ENCODE data around the gene MICU1.

DNA sequence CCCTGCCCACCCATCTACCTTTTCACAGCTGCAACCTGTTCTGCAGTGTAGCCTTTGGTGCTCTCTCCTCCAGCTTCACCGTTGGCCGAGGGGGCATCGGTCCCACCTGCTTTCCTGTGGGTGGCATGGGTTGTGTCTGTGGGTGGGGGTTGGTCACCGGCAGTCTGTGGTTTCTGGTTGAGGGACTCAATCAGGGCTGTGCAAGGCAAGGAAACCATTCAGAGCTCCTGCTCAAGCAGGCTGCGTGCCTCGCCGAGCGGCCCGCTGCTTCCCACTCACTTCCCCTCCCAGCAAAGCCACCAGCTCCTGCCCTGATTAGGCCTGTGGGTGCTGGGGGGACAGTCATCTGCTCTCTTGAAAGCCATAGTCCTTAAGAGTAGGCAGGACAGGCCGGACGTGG is 280.9 kb downstream of the MICU1 start:
- TF ChIP-seq EP300 (IDR thresholded peaks at IDR 0.05), result no peak
- TF ChIP-seq, protein P1, sequence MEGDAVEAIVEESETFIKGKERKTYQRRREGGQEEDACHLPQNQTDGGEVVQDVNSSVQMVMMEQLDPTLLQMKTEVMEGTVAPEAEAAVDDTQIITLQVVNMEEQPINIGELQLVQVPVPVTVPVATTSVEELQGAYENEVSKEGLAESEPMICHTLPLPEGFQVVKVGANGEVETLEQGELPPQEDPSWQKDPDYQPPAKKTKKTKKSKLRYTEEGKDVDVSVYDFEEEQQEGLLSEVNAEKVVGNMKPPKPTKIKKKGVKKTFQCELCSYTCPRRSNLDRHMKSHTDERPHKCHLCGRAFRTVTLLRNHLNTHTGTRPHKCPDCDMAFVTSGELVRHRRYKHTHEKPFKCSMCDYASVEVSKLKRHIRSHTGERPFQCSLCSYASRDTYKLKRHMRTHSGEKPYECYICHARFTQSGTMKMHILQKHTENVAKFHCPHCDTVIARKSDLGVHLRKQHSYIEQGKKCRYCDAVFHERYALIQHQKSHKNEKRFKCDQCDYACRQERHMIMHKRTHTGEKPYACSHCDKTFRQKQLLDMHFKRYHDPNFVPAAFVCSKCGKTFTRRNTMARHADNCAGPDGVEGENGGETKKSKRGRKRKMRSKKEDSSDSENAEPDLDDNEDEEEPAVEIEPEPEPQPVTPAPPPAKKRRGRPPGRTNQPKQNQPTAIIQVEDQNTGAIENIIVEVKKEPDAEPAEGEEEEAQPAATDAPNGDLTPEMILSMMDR (IDR thresholded peaks at IDR 0.05), result no peak
- TF ChIP-seq POLR2A (IDR thresholded peaks at IDR 0.05), result no peak
- no peak for TF ChIP-seq POLR2AphosphoS5 (IDR thresholded peaks at IDR 0.05)

Measured in upper lobe of left lung (tissue), 4 donors.